ENCODE results near the gene SLN.

The SLN gene

GRCh38 chr11:107682171-107682570, 29.7 kb downstream of the SLN start:
- DNase-seq: no peak

GRCh38 chr11:107679255-107680024, 32.4 kb downstream of the SLN start:
- no peak for DNase-seq

GRCh38 chr11:107678632-107678971, 33.3 kb downstream of the SLN start:
- DNase-seq: no peak

GRCh38 chr11:107677924-107678631, 33.8 kb downstream of the SLN start:
- DNase-seq: no peak

- no peak for DNase-seq
These were observed 35.4 kb downstream of the SLN start for GRCh38 chr11:107676336-107677057.

GRCh38 chr11:107675902-107676301, 36.0 kb downstream of the SLN start:
- no peak for DNase-seq

- no peak for DNase-seq
These were observed 41.8 kb downstream of the SLN start for GRCh38 chr11:107669893-107670601.

GRCh38 chr11:107669191-107669740, 42.6 kb downstream of the SLN start:
- DNase-seq: no peak

GRCh38 chr11:107666911-107667613, 44.8 kb downstream of the SLN start:
- no peak for DNase-seq

GRCh38 chr11:107665018-107665417, 46.8 kb downstream of the SLN start:
- no peak for DNase-seq

GRCh38 chr11:107661656-107662055, 50.2 kb downstream of the SLN start:
- DNase-seq: no peak

- no peak for DNase-seq
These were observed 51.8 kb downstream of the SLN start for GRCh38 chr11:107660066-107660465.

GRCh38 chr11:107659310-107659709, 52.5 kb downstream of the SLN start:
- DNase-seq: no peak

Data from stimulated activated naive CD4-positive, alpha-beta T cell (primary cell).